GM19238 (cell line): Measurements from ENCODE around the gene RIN1.
A peak's percentile ranks its signal among the peaks of the same experiment; 100 is the strongest.
"Not testable (repeated sequence)": the region's sequence is repeated elsewhere in the genome, so short reads cannot be mapped to it uniquely, and the experiment has no call there.

ENCODE experiments used
- DNase-seq: peaks from one replicate; pipeline ENCODE4 v3.0.0; 2011; ENCODE audit warnings: low spot score; ENCODE audit not compliant: insufficient read length

The RIN1 gene

DNA sequence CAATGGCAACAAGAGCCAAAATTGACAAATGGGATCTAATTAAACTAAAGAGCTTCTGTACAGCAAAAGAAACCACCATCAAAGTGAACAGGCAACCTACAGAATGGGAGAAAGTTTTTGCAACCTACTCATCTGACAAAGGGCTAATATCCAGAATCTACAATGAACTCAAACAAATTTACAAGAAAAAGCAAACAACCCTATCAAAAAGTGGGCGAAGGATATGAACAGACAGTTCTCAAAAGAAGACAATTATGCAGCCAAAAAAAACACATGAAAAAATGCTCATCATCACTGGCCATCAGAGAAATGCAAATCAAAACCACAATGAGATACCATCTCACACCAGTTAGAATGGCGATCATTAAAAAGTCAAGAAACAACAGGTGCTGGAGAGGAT is 15.9 kb downstream of the RIN1 start:
- DNase-seq: not testable (repeated sequence)

DNA sequence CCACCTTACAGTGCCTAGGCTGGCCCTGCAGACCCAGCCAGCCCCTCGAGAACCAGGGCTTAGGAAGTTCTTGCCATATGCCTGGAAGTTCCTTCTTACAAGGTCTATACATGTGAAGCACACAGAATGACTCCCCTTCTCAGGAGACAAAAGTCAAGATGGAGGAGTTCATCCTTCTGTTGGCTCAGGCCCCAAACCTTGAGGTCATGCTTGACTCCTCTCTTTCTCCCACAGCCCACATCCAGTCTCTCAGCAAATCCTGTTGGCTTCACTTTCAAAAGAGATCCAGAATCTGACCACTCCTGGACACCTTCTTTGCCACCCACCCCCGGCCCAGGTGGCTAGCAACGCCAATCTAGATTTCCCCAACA is 17.6 kb downstream of the RIN1 start:
- no peak for DNase-seq

DNA sequence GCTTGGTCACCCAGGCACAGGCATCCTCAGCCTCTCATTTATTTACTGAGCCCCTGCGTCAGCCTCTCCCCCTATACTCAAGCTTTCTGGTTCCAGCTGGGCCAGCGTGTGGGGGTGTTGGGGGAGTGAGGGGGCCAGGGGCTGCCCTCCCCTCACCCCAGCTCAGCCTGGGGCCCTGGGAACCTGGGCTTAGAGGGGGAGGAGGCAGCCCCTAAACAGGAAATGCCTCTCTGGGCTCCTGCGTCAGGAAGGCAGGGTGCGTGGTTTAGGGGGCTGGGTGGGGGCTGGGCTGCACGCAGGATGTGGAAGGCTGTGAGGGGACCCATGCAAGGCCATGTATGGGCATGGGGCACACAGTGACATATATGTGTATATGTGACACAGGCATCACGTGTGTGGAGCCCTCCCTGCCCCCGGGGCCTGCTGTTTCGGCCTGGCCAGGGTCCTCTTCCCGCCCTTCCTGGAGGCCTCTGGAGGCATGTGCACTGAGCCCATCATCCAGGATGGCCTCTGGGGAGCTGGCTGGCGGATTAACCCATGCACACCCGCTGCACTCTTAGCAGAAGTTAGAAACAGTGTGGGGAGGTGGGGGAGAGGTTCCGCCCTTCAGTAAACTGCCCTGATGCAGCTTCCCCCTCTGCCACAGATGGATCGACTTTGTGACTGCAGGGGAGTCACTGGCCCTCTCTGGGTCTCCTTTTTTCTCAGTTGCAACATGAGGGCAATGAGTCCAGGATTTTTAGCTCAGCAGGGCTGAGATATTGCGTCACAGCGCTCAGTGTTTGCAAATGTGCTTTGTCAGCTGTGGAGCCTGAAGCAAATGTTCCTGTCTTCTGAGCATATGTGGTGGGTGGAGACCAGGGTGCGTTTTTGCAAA is 18.3 kb downstream of the RIN1 start:
- DNase-seq: no peak

DNA sequence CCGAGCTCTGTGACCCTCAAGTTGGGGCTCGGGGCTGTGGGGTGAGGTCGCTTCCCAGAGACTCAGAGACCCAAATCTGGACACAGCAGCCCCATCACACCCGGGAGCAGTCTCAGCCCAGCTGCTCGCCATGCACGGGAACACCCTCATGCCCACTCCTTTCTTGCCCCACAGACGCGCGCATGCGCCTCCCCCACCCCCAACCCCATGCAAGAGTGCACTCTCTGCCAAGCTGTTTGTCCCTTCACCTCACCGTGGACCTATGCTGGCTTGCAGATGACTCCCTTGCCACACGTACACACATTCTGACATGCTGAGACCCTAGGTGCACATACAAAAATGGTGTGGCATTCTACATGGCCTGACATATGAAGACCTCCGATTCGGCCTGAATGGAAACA is 18.9 kb downstream of the RIN1 start:
- no peak for DNase-seq

DNA sequence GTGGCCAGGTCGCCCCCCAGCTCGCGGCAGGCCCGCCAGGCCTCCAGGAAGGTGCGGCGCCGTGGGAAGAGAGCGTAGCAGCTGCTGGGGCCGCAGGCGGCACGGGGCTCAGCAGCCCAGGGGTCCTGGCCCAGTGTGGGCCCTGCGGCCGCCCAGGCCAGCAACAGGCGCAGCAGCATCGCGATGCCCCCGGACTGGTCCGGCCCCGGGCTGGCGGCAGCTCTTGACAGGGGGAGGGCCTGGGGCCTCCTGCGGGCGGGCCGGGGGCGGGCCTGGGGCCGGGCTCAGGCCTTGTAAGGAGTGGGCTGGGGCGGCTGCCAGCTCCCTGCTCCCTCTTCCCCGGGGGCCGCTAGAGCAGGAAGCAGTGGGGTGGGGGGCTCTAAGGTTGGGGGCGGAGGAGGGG is 19.4 kb downstream of the RIN1 start, which contains the start of gene CD248:
CD248 (minus strand) TSS at position 196 of the 403 bp plus-strand sequence; CDS start at position 179, 17 bp downstream.
- no peak for DNase-seq

DNA sequence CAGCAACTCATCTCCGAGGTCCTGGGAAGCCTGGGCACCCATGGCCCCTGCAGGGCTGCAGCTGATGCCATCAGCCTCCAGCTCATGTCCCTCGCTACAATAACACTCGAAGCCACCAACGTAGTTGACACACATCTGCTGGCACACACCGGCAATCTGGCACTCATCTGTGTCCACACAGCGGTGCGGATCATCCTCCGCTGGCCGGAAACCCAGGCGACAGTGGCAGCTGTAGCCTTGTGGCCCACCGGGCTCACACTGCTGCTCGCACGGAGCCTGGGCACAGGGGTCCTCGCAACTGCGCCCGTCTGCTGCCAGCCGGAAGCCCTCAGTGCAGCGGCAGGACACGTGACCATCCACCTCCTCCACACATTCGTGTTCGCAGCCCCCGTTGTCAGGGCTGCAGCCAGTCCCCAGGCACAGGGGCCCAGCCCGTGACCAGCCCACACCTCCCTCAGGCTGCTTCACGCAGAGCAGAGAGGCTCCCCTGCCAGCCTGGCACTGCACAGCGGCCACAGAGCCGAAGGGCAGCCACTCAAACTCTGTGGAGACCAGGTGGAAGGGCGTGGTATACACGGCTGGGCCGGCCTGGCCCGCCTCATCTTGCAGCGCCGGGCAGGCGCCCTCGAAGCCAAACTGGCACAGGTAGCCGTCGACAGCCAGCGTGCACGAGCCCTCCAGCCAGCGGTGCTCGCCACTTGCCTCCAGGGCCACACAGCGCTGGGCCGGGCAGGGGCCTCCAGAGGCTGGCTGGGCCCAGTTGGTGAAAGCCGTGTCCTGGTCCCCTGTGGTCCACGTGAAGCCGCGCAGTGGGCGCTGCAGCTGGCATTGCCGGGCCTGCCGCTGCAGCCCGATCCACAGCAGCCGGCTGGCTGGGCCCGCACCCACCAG is 20.1 kb downstream of the RIN1 start:
- no peak for DNase-seq

DNA sequence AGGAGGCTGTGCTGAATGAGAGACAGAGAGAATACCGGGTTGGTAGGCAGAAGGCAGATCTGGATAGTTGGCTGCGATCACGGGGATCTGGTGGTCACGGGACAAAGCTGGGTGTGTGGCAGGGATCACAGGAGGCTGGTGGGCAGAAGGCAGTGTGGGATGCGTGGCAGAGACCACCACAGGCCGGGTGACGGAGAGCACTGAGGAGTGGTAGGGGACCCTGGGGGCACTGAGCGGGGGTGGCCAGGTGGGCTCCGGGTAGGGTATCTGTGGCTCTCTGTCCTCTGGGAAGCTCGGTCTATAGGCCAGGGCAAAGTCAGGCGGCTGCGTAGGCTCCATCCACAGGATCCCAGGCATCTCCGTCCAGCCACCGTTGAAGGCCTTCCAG is 20.7 kb downstream of the RIN1 start:
- DNase-seq: no peak

DNA sequence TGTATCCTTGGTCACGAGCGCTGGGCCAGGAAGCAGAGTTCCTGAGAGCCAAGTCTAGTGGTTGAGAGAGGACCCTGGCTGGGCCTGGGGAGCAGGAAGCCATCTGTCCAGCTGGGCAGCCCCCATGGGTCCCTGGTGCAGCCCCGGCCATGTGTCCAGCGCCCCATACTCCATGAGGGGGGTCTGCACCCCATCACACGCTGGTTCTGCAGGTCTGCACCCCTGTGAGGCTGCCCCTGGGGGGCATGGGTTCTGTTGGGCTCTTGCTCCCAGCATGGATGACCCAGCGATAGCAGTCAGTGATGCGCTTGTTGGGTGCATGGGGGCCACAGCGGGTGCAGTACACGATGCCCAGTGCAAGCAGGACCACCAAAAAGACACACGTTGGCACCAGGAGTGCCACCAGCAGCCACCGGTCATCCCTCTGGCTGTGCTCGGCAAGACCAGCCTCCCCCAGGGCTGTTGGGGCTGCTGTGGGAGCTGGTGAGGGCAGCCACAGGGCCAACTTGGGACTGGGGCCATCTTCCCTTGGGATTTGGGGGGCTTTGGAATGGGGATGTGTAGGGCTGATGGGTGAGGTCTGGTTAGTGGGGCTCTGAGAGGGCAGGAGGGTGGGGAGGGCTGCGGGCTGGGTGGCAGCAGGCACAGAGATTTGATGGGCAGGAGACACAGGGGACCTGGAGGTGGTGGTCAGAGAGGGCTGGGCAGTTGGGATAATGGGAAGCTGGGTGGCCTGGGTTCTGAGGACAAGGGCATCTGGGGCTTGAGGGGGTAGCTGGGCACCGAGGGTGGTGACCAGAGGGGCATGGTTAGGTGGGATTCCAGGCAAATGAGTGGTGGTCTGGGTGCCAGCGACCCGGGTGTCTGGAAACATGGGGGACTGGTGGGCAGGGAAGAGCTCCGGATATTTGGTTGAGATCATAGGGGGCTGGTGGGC is 21.4 kb downstream of the RIN1 start:
- DNase-seq: no peak

DNA sequence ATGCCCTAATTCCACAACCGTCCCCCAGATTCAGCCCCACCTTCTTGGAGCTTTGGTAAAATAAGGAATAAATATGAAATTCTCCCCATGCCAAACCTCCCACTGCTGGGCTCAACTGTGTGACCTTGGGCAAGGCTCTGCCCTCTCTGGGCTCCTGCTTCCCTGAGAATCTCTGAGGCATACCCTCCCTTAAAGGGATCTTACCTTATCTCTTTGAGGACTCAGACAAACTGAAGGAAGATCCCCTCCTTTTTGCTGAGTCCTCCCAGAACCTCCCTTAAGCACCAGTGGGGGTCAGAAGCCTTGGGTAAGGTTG is 22.1 kb downstream of the RIN1 start:
- no peak for DNase-seq

DNA sequence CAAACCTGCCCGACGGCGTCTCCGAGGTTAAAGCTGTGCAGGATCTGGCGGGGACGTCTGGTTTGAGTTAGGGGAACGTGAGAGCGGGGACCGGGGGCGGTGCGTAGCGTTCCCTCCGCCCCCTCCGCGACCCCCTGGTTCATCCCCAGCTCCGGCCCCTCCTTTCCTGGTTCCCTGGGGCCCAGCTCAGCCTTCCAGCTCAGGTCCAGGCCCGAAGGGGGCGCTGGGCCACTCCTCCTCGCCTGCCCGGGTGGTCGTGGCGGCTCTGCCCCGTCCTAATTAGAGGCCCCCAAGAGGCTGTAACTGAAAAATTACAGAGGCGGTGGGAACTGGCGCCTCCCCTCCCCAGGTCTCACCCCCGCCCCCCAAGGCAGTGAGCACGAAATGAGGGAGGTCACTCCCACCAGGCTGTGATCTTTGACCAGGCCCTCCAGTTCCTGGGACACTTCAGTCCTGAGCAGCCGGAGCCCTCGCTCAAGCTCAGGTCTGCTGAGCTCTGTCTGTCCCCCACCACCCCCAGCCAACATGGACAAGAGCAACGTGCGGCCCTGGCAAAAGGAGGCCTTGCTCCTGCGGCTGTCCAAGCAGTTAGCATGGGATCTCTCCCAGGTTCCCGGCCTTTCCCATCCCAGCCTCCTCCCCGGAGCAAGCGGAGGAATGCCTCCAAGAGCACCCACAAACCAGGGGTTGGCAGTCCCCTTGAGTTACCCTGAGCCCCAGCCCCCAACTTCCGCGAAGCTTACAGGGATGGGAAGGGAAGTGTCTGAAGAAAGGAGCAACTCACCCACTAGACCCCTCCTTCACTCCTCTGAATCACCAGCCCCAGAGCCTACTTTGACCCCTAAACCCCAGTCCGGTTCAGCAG is 22.7 kb downstream of the RIN1 start:
- no peak for DNase-seq

DNA sequence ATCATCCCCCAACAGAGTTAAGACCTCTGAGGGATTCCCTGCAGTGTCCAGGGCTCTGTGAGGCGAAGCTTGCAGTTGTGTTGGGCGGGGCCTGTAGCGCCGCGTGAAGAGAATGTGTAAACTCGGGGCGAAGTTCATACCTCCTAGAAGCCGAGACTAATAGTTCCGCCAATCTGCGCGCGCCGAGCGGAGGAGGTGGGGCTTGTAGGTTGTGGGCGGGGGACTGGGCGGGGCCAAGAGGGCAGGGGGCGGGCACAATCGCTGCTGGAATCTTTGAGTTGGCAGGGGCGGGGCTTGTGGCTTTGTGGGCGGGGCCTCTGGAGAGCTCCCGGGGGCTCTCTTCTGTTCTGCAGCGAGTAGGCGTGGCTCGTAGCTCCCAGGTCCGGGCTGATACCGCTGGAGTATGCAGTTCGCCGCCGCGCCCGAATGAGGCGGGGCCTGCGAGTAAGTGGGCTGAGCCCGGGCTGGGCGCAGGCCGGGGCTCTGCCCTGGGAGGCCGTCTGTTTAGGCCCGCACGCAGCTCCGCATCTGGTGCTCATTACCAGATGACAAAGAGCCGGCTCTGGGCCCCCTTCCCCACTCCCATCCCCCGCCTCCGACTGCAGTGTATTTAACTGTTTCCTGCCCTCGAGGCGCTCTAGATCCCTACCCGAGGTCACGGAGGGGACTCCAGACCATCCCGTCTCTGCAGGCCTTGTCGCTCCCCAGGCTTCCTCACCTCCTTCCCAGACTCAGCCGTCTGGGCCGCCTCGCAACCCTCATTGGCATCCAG is 23.5 kb downstream of the RIN1 start:
- DNase-seq: peak; percentile 94

DNA sequence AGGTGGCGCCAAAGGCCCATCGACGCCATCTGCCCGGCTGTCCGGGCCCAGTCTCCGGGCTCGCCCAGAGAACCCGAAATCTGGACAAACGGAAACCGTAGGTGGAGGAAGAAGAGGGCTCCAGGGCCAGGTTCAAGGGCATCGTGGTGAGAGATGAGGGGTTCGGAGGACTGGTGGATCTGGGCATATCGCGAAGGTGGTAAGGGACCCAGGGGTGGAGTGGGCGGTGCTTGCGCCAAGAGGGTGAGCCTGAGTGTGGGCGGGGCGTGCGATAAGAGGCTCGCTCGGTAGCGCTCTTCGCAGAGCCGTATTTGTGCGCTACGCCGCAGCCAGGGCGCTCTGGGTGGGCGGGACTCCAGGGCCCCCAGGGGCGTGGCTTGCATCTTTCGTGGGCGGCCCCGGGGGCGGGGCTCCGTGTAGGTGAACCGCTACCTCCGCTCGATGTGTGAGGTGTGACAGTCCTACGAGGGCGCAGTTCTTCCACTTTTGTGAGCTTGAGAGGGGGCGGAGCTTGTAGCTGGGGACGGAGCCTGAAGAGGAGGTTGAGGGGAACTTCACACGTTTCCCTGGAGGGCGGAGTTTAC is 24.2 kb downstream of the RIN1 start:
- DNase-seq: peak; percentile 87

DNA sequence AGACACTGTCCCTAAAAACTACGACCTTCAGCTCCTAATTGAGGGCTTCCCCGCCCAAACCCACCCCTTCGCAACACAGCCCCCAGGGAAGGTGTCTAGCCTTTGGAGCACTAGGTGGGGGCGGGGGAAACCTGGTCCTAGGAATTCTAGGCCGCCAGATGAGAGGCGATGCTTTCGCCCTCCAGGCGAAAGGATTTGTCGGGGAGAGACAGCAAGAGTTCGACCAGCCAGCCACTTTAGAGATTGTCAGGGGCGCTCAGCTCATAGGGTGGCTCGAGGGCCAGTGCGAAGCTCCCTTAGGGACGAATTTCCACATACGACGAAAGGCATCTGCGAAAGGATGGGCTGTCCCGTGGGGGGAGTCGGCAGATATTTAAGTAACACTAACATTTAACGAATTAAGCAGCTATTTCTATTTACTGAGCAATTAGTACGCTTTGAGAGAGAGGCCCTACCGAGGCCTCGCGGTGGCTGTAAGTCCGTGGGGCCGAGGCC is 24.7 kb downstream of the RIN1 start:
- DNase-seq: no peak

DNA sequence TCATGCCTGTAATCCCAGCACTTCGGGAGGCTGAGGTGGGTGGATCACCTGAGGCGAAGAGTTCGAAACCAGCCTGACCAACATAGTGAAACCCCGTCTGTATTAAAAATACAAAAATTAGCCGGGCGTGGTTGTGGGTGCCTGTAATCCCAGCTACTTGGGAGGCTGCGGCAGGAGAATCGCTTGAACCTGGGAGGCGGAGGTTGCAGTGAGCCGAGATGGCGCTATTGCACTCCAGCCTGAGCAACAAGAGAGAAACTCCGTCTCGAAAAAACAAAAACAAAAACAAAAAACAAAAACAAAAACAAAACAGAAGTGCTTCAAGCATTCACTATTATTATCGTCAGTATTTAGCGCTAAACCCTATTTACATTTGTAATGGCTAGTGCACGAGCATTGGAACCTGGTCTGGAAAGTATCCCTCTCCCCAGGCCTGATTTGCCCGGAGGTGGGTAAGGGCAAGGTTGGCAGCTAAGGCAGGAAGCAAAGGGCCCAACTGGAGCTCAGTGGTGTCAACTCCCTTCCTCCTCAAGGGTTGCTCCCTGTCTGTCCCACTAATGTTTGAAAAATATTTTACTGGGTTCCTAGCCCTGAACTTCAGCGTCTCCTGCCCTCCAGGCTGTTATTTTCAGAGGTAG is 25.3 kb downstream of the RIN1 start:
- not testable (repeated sequence) for DNase-seq

DNA sequence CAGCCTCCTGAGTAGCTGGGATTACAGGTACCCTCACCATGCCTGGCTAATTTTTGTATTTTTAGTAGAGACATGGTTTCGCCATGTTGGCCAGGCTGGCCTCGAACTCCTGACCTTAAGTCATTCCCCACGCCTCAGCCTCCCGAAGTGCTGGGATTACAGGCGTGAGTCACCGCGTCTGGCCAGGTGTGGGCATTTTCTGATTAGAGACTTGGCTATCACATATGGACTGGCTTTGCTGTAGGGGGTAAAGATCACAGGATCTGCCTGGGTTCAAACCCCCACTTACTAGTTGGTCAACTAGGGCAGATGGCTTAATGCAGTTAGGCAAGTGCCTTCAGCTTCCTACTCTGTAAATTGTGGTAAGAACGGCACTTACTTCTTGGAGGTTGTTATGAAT is 25.9 kb downstream of the RIN1 start:
- DNase-seq: no peak

DNA sequence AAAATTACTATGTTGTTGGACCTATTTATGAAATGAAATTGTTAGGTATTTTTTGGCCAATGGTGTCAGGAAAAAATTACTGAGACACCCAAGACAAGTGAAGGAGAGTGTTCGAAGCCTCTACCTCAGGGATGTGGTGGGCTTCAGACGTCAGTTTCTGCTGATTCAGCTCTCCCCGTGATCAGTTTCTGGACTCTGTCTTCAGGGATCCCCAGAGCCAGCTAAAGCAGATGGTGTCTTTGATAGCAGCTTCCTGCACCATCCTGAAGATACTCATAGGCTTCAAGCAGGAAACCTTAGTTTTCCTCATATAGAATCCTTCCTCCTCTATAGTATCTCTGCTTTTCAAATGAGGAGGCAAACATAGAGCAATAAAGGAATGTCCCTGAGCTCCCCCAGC is 26.8 kb downstream of the RIN1 start:
- DNase-seq: no peak

DNA sequence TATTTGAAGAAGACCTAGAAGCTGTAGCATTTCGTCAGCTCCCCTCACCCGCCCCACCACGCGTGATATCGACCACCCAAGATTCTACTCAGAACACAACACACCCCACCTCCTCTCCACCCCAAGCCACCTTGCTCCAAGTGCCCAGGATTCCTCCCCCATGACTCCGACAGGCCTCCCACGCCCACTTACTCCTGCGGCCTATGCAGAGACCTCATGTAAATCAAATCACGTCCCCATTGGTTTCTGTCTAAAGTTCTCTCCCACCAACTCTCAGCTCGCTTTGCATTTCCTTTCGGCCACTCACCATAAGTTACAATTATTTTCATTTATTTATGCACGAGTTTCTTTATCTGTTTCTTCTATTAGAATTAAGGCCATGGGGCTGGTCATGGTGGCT is 33.6 kb downstream of the RIN1 start:
- DNase-seq: no peak

DNA sequence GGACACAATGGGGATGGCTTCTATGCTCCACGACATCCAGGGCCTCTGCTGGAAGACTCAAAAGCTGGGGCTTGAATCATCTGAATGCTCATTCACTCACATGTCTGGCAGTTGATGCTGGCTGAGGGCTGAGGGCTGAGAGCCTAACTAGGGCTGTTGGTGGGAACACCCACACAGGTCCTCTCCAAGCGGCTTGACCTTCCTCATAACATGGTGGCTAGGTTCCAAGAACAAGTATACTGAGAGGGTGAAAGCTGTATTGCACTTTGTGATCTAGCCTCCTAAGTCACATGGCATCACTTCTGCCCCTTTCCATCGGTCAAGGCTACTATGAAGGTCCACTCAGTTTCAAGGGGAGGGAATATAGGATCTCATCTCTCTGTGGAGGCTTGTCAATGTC is 37.0 kb downstream of the RIN1 start:
- DNase-seq: no peak

DNA sequence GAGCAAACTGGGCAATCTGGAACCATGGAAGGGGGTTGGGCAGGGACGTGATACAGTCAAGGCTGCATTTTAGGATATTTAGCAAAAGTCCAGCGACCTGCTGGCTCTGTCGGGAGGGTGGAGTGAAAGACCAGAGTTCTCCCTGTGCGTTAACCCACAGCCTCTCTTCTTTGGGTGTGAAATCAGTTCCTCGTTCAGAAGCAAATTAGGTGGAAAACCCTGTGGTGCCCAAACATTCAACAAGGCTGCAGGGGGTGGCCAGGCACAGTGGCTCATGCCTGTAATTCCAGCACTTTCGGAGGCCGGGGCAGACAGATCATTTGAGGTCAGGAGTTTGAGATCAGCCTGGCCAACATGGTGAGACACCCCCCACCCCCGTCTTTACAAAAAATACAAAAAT is 38.6 kb downstream of the RIN1 start:
- no peak for DNase-seq
